Large intestine (tissue), 3 donors: Measurements from ENCODE around the gene CTNNA1. TPM values are rescaled to one million over a fixed set of nuclear protein-coding genes. Genes with fewer than 3 reads are reported as not detected.

ENCODE experiments used
- DNase-seq, 2 donors: peaks; one replicate each; pipeline versions ENCODE4 v3.0.0 to v3.0.0-alpha.2; 2013
- H3K27ac ChIP-seq: one replicate; pipeline ENCODE4 v1.5.1; 2013; ENCODE audit warnings: low read length
- H3K27me3 ChIP-seq: 2 replicates; pipeline ENCODE4 v1.6.1; 2013; ENCODE audit warnings: low read length; ENCODE audit not compliant: control insufficient read depth, insufficient read depth
- H3K36me3 ChIP-seq: 2 replicates; pipeline ENCODE4 v1.6.1; 2013; ENCODE audit warnings: low read length; ENCODE audit not compliant: control insufficient read depth, insufficient read depth
- H3K4me1 ChIP-seq: one replicate; pipeline ENCODE4 v1.6.1; 2013; ENCODE audit warnings: low read length; ENCODE audit not compliant: control insufficient read depth, insufficient read depth
- H3K4me3 ChIP-seq: one replicate; pipeline ENCODE4 v1.5.1; 2013; ENCODE audit warnings: low read length
- H3K9me3 ChIP-seq: one replicate; pipeline ENCODE4 v1.6.1; 2013; ENCODE audit warnings: mild to moderate bottlenecking, low read depth, low read length, moderate library complexity; ENCODE audit not compliant: control insufficient read depth
- WGBS: methylation state at CpG from one replicate; pipeline ENCODE4 v1.1.5; 2013; ENCODE audit warnings: low lambda C conversion rate; ENCODE audit not compliant: insufficient coverage; 5-methylcytosine and 5-hydroxymethylcytosine counted together
- polyA plus RNA-seq: library from polyadenylated mRNA; unstranded; fragments of 120-200 nt; gene quantifications from one replicate; pipeline ENCODE4 v1.2.1, GENCODE V29; 2013

The CTNNA1 gene
- polyA plus RNA-seq, 1 donor, result 287 TPM

DNA sequence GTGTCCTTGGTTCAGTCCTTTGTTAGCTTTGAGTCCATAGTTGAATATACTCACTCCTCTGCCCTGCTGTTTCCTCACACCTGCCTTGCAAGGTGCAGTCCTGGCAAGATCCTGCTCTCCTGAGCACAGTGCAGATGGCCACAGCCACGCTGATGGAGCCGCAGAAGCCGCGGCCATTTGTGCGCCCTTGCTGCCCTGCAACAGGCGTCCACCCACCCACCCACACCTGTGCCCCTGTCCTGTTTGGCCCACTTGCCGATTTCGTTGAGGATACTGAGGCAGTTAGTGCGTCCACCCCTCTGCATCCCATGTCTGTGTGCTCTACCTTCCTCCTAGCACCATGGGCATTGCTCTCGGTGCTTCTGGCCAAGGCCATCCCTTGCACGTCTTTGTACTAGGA is 173.0 kb downstream of the CTNNA1 start:
- Histone ChIP-seq H3K4me1 (peaks cover 9% of the 10 kb centered on the region), H3K9me3 (no peaks in the 10 kb centered on the region), H3K36me3 (peaks cover 69% of the 10 kb centered on the region), H3K27ac (no peak overlapping the region), H3K4me3 (no peak overlapping the region), H3K27me3 (no peaks in the 10 kb centered on the region)
- DNase-seq, result no peak
- WGBS, result 100% methylated on average over 1 of the region's 11 CpGs

- H3K27me3 ChIP-seq, result no peaks in the 10 kb centered on the region
- 87% methylated on average over 5 of the region's 16 CpGs for WGBS
- peak in 1 of 2 donors; percentile 37 for DNase-seq
- H3K4me3 ChIP-seq, result no peak overlapping the region
- H3K9me3 ChIP-seq, result no peaks in the 10 kb centered on the region
- H3K36me3 ChIP-seq, result peaks cover 75% of the 10 kb centered on the region
- H3K27ac ChIP-seq, result no peak overlapping the region
- H3K4me1 ChIP-seq, result peaks cover 9% of the 10 kb centered on the region
Observed at GRCh38 chr5:138926688-138927448, 173.6 kb downstream of the CTNNA1 start.

GRCh38 chr5:138927544-138927943 is 174.3 kb downstream of the CTNNA1 start:
- no peaks in the 10 kb centered on the region for H3K9me3 ChIP-seq
- H3K27ac ChIP-seq, result no peak overlapping the region
- H3K4me1 ChIP-seq, result peaks cover 9% of the 10 kb centered on the region
- peaks cover 81% of the 10 kb centered on the region for H3K36me3 ChIP-seq
- no peaks in the 10 kb centered on the region for H3K27me3 ChIP-seq
- no CpG with 5 or more reads among the region's 8 CpGs for WGBS
- H3K4me3 ChIP-seq, result no peak overlapping the region
- no peak for DNase-seq

GRCh38 chr5:138927979-138928378 is 174.8 kb downstream of the CTNNA1 start:
- H3K4me3 ChIP-seq, result no peak overlapping the region
- H3K27me3 ChIP-seq, result no peaks in the 10 kb centered on the region
- peaks cover 9% of the 10 kb centered on the region for H3K4me1 ChIP-seq
- peak; percentile 80 to 87 for DNase-seq
- H3K36me3 ChIP-seq, result peaks cover 86% of the 10 kb centered on the region
- no peaks in the 10 kb centered on the region for H3K9me3 ChIP-seq
- WGBS, result no CpG with 5 or more reads among the region's 7 CpGs
- no peak overlapping the region for H3K27ac ChIP-seq

GRCh38 chr5:138929571-138929955 is 176.3 kb downstream of the CTNNA1 start:
- Histone ChIP-seq H3K27ac (no peak overlapping the region), H3K36me3 (peaks cover 95% of the 10 kb centered on the region), H3K4me1 (peaks cover 9% of the 10 kb centered on the region), H3K9me3 (no peaks in the 10 kb centered on the region), H3K4me3 (no peak overlapping the region), H3K27me3 (no peaks in the 10 kb centered on the region)
- WGBS, result no CpG with 5 or more reads among the region's 4 CpGs
- no peak for DNase-seq

DNA sequence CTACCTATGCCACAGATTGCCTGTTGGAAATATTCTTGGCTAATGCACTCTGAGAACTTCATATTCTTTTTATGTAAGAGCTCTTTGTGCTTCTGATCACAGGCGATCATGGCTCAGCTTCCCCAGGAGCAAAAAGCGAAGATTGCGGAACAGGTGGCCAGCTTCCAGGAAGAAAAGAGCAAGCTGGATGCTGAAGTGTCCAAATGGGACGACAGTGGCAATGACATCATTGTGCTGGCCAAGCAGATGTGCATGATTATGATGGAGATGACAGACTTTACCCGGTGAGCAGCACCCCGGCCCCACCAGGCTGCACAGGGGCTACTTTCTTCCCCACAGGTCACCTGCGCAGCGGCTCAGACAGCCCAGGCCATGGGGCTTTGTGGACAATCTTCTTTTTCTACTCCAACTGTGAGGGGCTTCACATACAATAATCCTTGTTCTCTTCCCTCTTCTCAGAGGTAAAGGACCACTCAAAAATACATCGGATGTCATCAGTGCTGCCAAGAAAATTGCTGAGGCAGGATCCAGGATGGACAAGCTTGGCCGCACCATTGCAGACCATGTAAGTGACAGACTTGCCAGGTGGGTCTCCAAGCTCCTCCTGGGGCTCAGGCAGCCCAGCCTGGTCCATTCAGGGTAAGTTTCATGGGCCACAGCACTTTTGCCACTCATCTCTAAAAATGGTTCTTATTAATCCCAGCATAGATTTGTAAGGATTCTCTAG is 177.3 kb downstream of the CTNNA1 start:
- H3K36me3 ChIP-seq, result peaks cover 93% of the 10 kb centered on the region

GRCh38 chr5:138932171-138932810 is 179.1 kb downstream of the CTNNA1 start:
- no peak overlapping the region for H3K4me3 ChIP-seq
- no peak for DNase-seq
- H3K4me1 ChIP-seq, result peaks cover 8% of the 10 kb centered on the region
- no peak overlapping the region for H3K27ac ChIP-seq
- peaks cover 88% of the 10 kb centered on the region for H3K36me3 ChIP-seq
- no peaks in the 10 kb centered on the region for H3K27me3 ChIP-seq
- no CpG with 5 or more reads among the region's 20 CpGs for whole genome bisulfite sequencing
- H3K9me3 ChIP-seq, result no peaks in the 10 kb centered on the region

More for the DNA sequence above, 177.3 kb downstream of the CTNNA1 start:
- peaks cover 9% of the 10 kb centered on the region for H3K4me1 ChIP-seq
- no peak overlapping the region for H3K27ac ChIP-seq
- no peak for DNase-seq
- WGBS, result no CpG with 5 or more reads among the region's 10 CpGs
- H3K9me3 ChIP-seq, result no peaks in the 10 kb centered on the region
- no peaks in the 10 kb centered on the region for H3K27me3 ChIP-seq
- no peak overlapping the region for H3K4me3 ChIP-seq

DNA sequence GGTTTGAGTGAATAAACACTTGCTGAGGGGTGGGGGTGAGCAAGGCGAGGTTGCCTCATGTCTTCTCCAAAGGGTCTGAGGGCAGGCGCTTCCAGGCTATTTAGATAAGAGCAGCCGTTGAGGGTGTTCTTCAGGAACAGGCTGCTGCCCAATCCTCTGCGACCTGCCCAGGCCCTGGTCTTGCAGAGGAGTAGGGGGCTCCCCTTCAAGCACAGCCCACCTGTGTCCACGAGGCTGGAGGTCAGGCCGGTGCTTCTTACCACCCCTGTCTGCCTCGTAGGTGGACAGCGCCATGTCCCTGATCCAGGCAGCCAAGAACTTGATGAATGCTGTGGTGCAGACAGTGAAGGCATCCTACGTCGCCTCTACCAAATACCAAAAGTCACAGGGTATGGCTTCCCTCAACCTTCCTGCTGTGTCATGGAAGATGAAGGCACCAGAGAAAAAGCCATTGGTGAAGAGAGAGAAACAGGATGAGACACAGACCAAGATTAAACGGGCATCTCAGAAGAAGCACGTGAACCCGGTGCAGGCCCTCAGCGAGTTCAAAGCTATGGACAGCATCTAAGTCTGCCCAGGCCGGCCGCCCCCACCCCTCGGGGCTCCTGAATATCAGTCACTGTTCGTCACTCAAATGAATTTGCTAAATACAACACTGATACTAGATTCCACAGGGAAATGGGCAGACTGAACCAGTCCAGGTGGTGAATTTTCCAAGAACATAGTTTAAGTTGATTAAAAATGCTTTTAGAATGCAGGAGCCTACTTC is 180.5 kb downstream of the CTNNA1 start:
- no CpG with 5 or more reads among the region's 18 CpGs for WGBS
- H3K4me1 ChIP-seq, result no peaks in the 10 kb centered on the region
- no peak for DNase-seq
- peaks cover 79% of the 10 kb centered on the region for H3K36me3 ChIP-seq
- H3K9me3 ChIP-seq, result no peaks in the 10 kb centered on the region
- no peak overlapping the region for H3K27ac ChIP-seq
- no peaks in the 10 kb centered on the region for H3K27me3 ChIP-seq
- H3K4me3 ChIP-seq, result no peak overlapping the region

GRCh38 chr5:138934971-138935370 is 181.7 kb downstream of the CTNNA1 start:
- WGBS, result 80% methylated on average over 1 of the region's 12 CpGs

DNA sequence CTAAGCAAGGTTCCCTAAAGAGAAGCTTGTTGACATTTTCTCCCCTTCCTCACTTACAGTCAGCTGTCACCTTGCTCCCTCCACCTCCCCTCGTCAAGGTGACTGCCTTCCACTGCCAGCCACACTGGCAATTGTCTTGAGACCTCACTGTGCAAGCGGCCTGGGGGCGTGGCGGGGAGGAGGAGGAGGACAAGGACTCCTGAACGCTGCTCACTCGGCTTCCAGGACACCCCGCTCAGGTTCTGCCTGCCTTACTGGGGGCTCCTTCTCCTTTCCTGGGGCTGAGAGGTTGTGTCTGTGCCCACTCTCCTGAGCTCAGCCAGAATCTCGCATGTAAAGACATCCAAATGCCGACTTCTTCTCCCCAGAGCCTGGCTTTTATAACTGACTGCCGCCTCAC is 182.2 kb downstream of the CTNNA1 start:
- no CpG with 5 or more reads among the region's 10 CpGs for WGBS
- peaks cover 61% of the 10 kb centered on the region for H3K36me3 ChIP-seq

More at GRCh38 chr5:138934971-138935370, 181.7 kb downstream of the CTNNA1 start:
- H3K27me3 ChIP-seq, result no peaks in the 10 kb centered on the region
- no peak overlapping the region for H3K4me3 ChIP-seq
- no peaks in the 10 kb centered on the region for H3K4me1 ChIP-seq
- no peak overlapping the region for H3K27ac ChIP-seq
- H3K9me3 ChIP-seq, result no peaks in the 10 kb centered on the region
- H3K36me3 ChIP-seq, result peaks cover 66% of the 10 kb centered on the region
- no peak for DNase-seq

More for the DNA sequence above, 182.2 kb downstream of the CTNNA1 start:
- no peaks in the 10 kb centered on the region for H3K27me3 ChIP-seq
- H3K27ac ChIP-seq, result no peak overlapping the region
- no peaks in the 10 kb centered on the region for H3K4me1 ChIP-seq
- no peak overlapping the region for H3K4me3 ChIP-seq
- no peak for DNase-seq
- H3K9me3 ChIP-seq, result no peaks in the 10 kb centered on the region
